GM19397 (cell line): ENCODE results near the gene RAB11FIP5.
"Not testable (repeated sequence)": the region's sequence is repeated elsewhere in the genome, so short reads cannot be mapped to it uniquely, and the experiment has no call there.

ENCODE experiments used
- ATAC-seq: cut with Tn5 transposase; IDR thresholded peaks from one replicate; pipeline ENCODE4 v1.9.1; 2021; ENCODE audit warnings: mild to moderate bottlenecking, moderate library complexity; ENCODE audit not compliant: unreplicated experiment

Gene RAB11FIP5

GRCh38 chr2:73110168-73111072 is 2.3 kb downstream of the RAB11FIP5 start:
- no peak for ATAC-seq

- no peak for ATAC-seq
These were observed 3.1 kb downstream of the RAB11FIP5 start for GRCh38 chr2:73109431-73110167.

- no peak for ATAC-seq
These were observed 5.4 kb downstream of the RAB11FIP5 start for GRCh38 chr2:73107211-73107926.

GRCh38 chr2:73106791-73107190 is 6.0 kb downstream of the RAB11FIP5 start:
- ATAC-seq = no peak

- no peak for ATAC-seq
These were observed 7.2 kb downstream of the RAB11FIP5 start for GRCh38 chr2:73105511-73105971.

GRCh38 chr2:73104933-73105332 is 7.8 kb downstream of the RAB11FIP5 start:
- ATAC-seq = no peak

- ATAC-seq = no peak
These were observed 9.7 kb downstream of the RAB11FIP5 start for GRCh38 chr2:73103018-73103542.

GRCh38 chr2:73101626-73102256 is 11.0 kb downstream of the RAB11FIP5 start:
- ATAC-seq = no peak

GRCh38 chr2:73100956-73101355 is 11.8 kb downstream of the RAB11FIP5 start:
- ATAC-seq = no peak

GRCh38 chr2:73099486-73099885 is 13.3 kb downstream of the RAB11FIP5 start:
- no peak for ATAC-seq

GRCh38 chr2:73095910-73096309 is 16.8 kb downstream of the RAB11FIP5 start:
- no peak for ATAC-seq

- not testable (repeated sequence) for ATAC-seq
These were observed 19.0 kb downstream of the RAB11FIP5 start for GRCh38 chr2:73093601-73094218.

GRCh38 chr2:73092146-73092783 is 20.5 kb downstream of the RAB11FIP5 start:
- ATAC-seq = no peak

- no peak for ATAC-seq
These were observed 21.1 kb downstream of the RAB11FIP5 start for GRCh38 chr2:73091696-73092095.

GRCh38 chr2:73091164-73091563 is 21.6 kb downstream of the RAB11FIP5 start:
- no peak for ATAC-seq

GRCh38 chr2:73089270-73090030 is 23.3 kb downstream of the RAB11FIP5 start:
- ATAC-seq = no peak

GRCh38 chr2:73088703-73089102 is 24.0 kb downstream of the RAB11FIP5 start:
- ATAC-seq = no peak

GRCh38 chr2:73088211-73088610 is 24.5 kb downstream of the RAB11FIP5 start:
- no peak for ATAC-seq

GRCh38 chr2:73087311-73087710 is 25.4 kb downstream of the RAB11FIP5 start:
- no peak for ATAC-seq
